ENCODE measurements around the gene TRPM3. TPM values are rescaled to one million over a fixed set of nuclear protein-coding genes. Genes with fewer than 3 reads are reported as not detected.

The TRPM3 gene
- total RNA-seq, 1 experiment from 2014 or later, result not detected

GRCh38 chr9:70832492-70832891, 288.9 kb downstream of the TRPM3 start:
- intact Hi-C loops (cut with micrococcal nuclease; ENCODE audit: unreplicated experiment), result no loop called here

GRCh38 chr9:70830618-70831017, 290.8 kb downstream of the TRPM3 start:
- CTCF ChIA-PET, result no interaction called here
- intact Hi-C loops (cut with micrococcal nuclease; ENCODE audit: unreplicated experiment), result no loop called here

More at GRCh38 chr9:70832492-70832891, 288.9 kb downstream of the TRPM3 start:
- no peaks in the 10 kb centered on the region for H3K36me3 ChIP-seq (ENCODE audit: control insufficient read depth, insufficient read depth, low read length)
- no TSS peak for BruUV-seq (replicated peaks)
- no peak overlapping the region for H3K27ac ChIP-seq (ENCODE audit: low read length)
- POLR2A ChIA-PET, result no interaction called here
- H3K9me3 ChIP-seq (ENCODE audit: control insufficient read depth, insufficient read depth, low read depth, low read length), result no peaks in the 10 kb centered on the region
- in situ Hi-C loops (cut with HindIII; ENCODE audit: low pct_unique_long_range_greater_than_20kb, low sequenced_read_pairs), result no loop called here
- ATAC-seq (no peak), DNase-seq (ENCODE audit: low read depth, low spot score) (no peak)
- TF ChIP-seq REST (IDR thresholded peaks at IDR 0.05; ENCODE audit: insufficient read depth in 1 of 2, low read depth in 2 of 2, low read length in 1 of 2) (no peak), TCF7L2 (IDR thresholded peaks at IDR 0.05; ENCODE audit: low read depth, low read length) (no peak), CTCF (IDR thresholded peaks at IDR 0.05) (no peak), POLR2AphosphoS5 (IDR thresholded peaks at IDR 0.05; ENCODE audit: low read depth, low read length) (no peak), SIN3A (IDR thresholded peaks at IDR 0.05; ENCODE audit: borderline replicate concordance, insufficient read depth, low read depth, low read length) (no peak)
- H3K4me3 ChIP-seq (ENCODE audit: low read depth in 2 of 2, low read length in 2 of 2), result no peak overlapping the region
- H3K4me1 ChIP-seq (ENCODE audit: control insufficient read depth, insufficient read depth, low read length), result no peaks in the 10 kb centered on the region
- CTCF ChIA-PET, result no interaction called here
- no peaks in the 10 kb centered on the region for H3K27me3 ChIP-seq (ENCODE audit: control insufficient read depth, insufficient read depth, low read length)

More at GRCh38 chr9:70830618-70831017, 290.8 kb downstream of the TRPM3 start:
- Histone ChIP-seq H3K9me3 (ENCODE audit: control insufficient read depth, insufficient read depth, low read depth, low read length) (no peaks in the 10 kb centered on the region), H3K27ac (ENCODE audit: low read length) (no peak overlapping the region), H3K36me3 (ENCODE audit: control insufficient read depth, insufficient read depth, low read length) (no peaks in the 10 kb centered on the region), H3K4me3 (ENCODE audit: low read depth in 2 of 2, low read length in 2 of 2) (no peak overlapping the region), H3K27me3 (ENCODE audit: control insufficient read depth, insufficient read depth, low read length) (no peaks in the 10 kb centered on the region), H3K4me1 (ENCODE audit: control insufficient read depth, insufficient read depth, low read length) (no peaks in the 10 kb centered on the region)
- ATAC-seq, result no peak
- no peak for DNase-seq (ENCODE audit: low read depth, low spot score)
- in situ Hi-C loops (cut with HindIII; ENCODE audit: low pct_unique_long_range_greater_than_20kb, low sequenced_read_pairs), result no loop called here
- no peak for TF ChIP-seq SIN3A (IDR thresholded peaks at IDR 0.05; ENCODE audit: borderline replicate concordance, insufficient read depth, low read depth, low read length)
- no peak for TF ChIP-seq TCF7L2 (IDR thresholded peaks at IDR 0.05; ENCODE audit: low read depth, low read length)
- no peak for TF ChIP-seq REST (IDR thresholded peaks at IDR 0.05; ENCODE audit: insufficient read depth in 1 of 2, low read depth in 2 of 2, low read length in 1 of 2)
- no peak for TF ChIP-seq CTCF (IDR thresholded peaks at IDR 0.05)
- TF ChIP-seq POLR2AphosphoS5 (IDR thresholded peaks at IDR 0.05; ENCODE audit: low read depth, low read length), result no peak
- BruUV-seq (replicated peaks), result no TSS peak
- POLR2A ChIA-PET, result no interaction called here

All from Panc1 (cell line).